Islet of Langerhans (tissue), 1 donor: ENCODE data around the gene MTHFD1.

Source experiments
- FAIRE-seq: peaks from one replicate; lab custom pipeline; 2011; peaks lifted over from hg19 to GRCh38; lab: Jason Lieb, UNC

MTHFD1 gene

GRCh38 chr14:64407329-64407728, 19.2 kb downstream of the MTHFD1 start:
- no peak for FAIRE-seq

GRCh38 chr14:64409126-64409920, 21.2 kb downstream of the MTHFD1 start:
- FAIRE-seq = no peak

GRCh38 chr14:64410084-64410774, 22.1 kb downstream of the MTHFD1 start:
- FAIRE-seq = no peak

GRCh38 chr14:64411001-64411400, 22.8 kb downstream of the MTHFD1 start:
- FAIRE-seq = no peak

GRCh38 chr14:64412237-64412636, 24.1 kb downstream of the MTHFD1 start:
- FAIRE-seq = no peak

- no peak for FAIRE-seq
Observed at GRCh38 chr14:64416348-64416932, 28.3 kb downstream of the MTHFD1 start.

GRCh38 chr14:64417055-64417770, 29.1 kb downstream of the MTHFD1 start:
- FAIRE-seq = no peak

- no peak for FAIRE-seq
Observed at GRCh38 chr14:64417771-64418125, 29.6 kb downstream of the MTHFD1 start.

- FAIRE-seq = no peak
Observed at GRCh38 chr14:64419003-64419402, 30.9 kb downstream of the MTHFD1 start.

- no peak for FAIRE-seq
Observed at GRCh38 chr14:64421166-64421565, 33.0 kb downstream of the MTHFD1 start.

GRCh38 chr14:64422005-64422404, 33.9 kb downstream of the MTHFD1 start:
- FAIRE-seq = no peak

GRCh38 chr14:64422756-64423155, 34.6 kb downstream of the MTHFD1 start:
- no peak for FAIRE-seq

GRCh38 chr14:64423987-64424386, 35.8 kb downstream of the MTHFD1 start:
- no peak for FAIRE-seq

- FAIRE-seq = no peak
Observed at GRCh38 chr14:64434528-64434927, 46.4 kb downstream of the MTHFD1 start.

GRCh38 chr14:64438181-64438841, 50.2 kb downstream of the MTHFD1 start:
- FAIRE-seq = no peak

- FAIRE-seq = no peak
Observed at GRCh38 chr14:64439141-64439540, 51.0 kb downstream of the MTHFD1 start.

- no peak for FAIRE-seq
Observed at GRCh38 chr14:64440494-64440893, 52.3 kb downstream of the MTHFD1 start.

GRCh38 chr14:64442300-64442988, 54.3 kb downstream of the MTHFD1 start:
- no peak for FAIRE-seq

GRCh38 chr14:64444140-64444539, 56.0 kb downstream of the MTHFD1 start:
- FAIRE-seq = no peak

GRCh38 chr14:64444984-64445845, 57.1 kb downstream of the MTHFD1 start:
- FAIRE-seq = no peak
